ENCODE measurements around the gene SNAPC4.
"Not testable (repeated sequence)": the region's sequence is repeated elsewhere in the genome, so short reads cannot be mapped to it uniquely, and the experiment has no call there.

The SNAPC4 gene

GRCh38 chr9:136433849-136434579 is 34.0 kb upstream of the SNAPC4 start:
- no peak for DNase-seq

GRCh38 chr9:136433043-136433715 is 33.2 kb upstream of the SNAPC4 start:
- DNase-seq = no peak

DNA sequence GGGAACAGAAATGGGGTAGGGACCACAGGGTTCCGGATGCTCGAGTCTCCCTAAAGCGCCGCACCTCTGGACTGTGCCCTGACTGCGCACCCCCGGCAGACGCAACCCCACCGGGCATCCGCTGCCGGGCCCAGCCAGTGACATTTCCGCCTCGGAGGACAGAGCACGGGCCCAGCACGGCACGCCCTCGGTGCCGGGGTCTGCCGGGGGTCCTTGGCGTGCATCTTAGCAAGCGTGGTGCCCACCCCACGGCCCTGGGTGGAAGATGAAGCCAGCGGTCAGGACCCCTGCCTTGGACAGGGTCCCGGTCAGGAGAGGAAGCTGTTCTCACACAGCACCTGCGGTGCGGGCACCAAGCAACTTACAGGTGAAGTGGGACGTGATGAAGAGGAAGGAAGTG is 32.6 kb upstream of the SNAPC4 start:
- no peak for DNase-seq

DNA sequence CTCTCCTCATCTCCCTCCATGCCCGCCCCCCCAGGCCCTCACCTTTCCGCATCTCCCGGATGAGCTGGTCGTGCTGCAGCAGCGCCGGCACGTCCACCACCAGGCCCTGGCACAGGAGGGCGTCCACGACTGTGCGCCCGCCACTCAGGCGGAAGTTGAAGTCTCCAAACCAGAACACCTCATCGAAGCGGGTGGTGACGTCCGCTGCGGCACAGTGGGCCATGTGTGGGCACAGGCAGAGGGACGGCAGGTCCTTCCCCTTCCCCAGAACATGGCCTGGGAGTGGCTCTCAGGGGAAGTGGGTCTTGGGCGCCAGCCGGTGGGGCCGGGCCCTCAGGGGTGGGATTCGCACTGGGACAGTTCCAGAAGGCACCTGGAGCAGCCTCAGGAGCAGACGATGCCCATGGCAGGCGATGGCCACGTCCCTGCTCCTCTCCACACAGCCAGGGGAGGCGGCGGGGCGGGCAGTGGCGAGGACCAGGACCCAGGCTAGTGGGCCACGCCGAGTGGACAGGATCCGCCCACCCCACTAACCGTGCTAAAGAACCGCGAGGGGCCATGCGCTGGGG is 31.9 kb upstream of the SNAPC4 start:
- DNase-seq = no peak

DNA sequence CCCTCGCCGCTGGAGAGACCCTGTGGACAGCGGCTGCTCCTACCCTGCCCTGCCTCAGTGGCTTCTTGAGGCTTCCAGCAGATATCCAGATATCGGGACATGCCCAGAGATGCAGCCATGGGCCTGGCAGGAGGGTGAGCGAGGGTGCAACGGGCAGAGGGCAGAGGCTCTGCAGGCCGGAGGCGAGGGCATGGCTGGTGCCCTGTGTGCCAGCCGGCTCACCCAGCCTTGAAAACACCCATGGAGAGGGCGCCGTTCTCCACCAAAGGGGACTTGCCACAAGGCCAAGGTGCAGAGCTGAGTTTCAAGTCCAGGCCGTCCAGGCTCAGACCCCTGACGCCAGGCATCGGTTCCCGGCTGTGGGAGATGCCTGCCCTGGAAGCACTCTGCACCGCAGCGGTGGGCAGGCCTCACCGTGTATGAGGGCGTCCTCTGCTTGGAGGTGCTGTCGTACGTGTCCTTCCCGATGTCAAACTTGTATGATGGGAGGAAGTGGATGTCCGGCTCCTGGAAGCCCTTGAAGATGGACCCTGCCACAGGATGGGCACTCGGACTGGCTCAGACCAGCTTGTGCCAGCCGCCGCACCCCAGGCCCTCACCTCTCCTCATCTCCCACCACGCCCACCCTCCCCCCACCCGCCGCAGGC is 30.7 kb upstream of the SNAPC4 start:
- no peak for DNase-seq

DNA sequence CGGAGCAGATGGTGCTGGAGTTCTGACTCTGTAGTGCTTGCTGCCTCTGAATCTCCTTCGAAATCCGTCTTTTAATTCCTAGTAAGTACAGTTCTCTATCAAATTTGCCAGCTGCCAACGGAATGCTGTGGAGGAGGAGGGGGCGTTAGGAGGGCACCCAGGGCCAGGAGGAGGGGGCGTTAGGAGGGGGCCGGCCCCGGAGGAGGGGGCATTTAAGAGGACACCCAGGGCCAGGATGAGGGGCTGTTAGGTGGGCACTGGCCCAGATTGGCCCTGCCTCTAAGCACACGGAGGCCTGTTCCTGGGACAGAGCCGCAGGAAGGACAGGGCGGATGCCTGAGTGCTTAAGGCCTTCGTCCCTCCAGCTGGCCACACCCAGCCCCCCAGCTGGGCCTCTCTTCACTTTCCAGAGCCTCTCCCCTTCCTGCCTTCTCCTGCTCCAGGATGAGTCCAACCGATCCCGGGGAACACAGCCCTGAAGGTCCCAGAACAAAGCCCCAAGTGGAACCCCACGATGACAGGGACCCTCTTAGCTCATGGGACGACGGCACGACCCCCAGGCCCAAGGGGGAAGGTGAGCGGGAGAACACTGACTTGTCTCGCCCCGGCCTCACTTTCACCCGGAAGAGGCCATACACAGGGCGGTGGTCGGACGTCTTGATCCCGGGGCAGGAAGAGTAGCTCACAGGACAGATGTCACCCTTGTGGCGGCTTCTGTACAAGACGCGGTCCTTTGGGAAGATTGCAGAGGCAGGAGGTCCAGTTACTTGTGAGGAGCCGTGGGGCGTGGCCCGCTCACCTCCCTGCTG is 29.9 kb upstream of the SNAPC4 start:
- DNase-seq = no peak

DNA sequence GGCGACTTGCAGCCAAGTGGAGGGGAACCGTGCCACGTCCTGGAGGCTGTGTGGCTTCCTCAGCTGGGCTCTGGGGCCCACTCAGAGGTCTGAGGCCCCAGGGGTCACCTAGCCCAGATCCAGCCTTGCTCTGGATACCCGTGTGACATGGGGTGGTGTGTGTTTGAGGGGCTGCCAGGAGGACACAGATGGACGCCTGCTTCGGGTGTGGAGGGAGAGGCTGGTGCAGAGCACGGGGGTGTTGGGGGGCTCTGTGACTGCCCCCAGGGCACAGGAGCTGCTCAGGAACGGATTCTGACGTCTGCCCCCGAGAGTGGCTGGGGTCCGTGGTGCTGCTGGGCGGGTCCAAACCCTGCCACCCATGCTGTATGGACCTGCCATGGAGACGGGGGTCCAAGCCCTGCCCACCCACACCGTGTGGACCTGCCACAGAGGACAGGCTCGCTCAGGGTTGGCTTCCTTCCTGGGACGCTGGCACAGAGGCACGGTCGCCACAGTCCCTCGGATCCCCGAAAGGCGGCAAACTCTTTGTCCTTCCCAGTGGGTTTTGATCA is 29.2 kb upstream of the SNAPC4 start:
- no peak for DNase-seq

DNA sequence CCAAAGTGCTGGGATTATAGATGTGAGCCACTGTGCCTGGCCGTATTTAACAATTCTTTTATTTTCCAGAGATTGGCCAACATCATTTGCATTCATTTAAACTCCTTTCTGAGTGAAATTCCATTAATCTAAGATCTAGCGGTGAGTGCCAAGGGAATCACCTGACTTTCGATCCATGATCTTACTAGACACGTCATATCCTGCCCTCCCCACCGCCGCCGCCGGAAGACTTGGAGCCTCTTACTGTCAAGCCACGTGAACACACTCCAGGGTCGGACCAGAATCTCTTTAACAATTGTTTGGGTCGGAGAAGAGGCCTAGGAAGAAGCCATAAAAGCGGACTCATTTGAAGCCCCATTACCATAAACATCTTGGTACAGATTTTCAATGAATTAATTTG is 26.8 kb upstream of the SNAPC4 start:
- no peak for DNase-seq

- DNase-seq = not testable (repeated sequence)
Measured at GRCh38 chr9:136425367-136425766, 25.4 kb upstream of the SNAPC4 start.

DNA sequence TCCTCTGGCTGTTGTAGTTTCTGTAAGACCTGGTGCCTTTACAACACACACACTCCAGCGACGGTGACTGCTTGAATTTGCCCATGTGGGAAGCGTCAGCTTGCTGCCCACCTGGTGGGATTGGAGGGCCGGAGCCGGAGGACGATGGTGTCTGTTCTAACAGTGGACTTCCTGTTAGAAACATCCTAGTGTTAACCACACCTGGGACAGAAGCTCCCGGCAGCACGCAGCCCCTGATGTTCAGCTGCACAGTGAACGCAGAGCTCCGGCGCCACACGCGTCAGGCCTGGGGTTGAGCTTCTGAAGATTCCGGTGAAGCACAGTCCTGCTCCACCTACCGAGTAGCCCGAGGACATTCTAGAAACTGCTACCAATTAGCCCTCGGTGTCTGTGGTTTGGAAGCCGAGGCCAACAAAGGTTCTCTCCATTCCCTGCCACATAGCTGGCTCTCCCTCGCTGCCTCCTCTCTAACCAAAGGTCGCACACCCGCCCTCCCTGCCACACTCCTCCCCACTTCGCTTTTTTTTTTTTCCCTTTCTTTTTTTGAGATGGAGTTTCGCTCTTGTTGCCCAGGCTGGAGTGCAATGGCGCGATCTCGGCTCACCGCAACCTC is 24.9 kb upstream of the SNAPC4 start:
- no peak for DNase-seq

DNA sequence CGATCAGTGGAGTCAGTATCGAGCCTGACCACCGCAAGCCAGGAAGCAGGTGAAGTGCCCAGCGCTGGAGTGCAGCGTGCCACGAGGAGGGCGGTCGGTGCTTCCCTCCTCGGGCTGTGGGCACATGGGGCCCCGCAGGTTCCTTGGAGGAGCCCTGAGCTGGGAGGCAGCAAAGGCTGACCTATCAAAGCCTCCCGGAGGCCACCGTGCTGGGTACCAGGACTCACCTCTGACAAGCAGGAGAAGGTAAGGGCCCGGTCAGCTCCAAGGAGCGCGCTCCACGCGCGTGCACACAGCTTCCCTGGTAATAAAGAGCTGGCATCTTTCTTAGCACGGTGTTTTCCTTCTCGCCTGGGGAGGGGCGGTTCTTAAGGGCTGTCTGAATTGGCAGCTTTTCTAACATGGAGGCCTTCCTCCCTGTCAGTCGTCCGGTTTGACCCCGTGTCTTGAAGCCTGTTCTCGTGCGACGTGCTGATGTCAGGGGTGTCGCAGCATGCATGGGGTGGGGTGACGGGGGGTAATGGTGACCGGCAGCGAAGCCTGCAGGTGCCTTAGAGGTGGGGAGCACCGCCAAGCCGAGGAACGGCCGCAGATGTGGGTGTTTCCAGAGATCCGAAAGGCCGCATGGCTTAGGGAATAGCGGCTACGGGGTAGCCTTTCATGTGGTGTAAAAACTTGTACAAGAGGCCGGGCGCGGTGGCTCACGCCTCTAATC is 23.6 kb upstream of the SNAPC4 start:
- no peak for DNase-seq

GRCh38 chr9:136422876-136423275 is 22.9 kb upstream of the SNAPC4 start:
- DNase-seq = no peak

DNA sequence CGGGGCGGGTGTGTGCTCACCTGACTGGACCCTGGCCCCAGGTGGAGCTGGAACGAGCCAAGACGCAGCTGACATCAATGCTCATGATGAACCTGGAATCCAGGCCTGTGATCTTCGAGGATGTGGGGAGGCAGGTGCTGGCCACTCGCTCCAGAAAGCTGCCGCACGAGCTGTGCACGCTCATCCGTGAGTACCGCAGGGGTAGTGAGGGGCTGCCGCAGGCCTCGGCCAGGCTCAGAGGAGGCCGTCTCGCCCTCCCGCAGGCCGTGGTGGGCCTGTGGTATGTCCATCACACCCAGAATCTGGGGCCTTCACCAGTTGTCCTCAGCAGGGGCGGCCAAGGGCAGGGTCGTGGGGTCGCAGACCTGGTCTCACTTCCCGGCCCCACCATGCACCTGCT is 21.8 kb upstream of the SNAPC4 start:
- no peak for DNase-seq

- DNase-seq = no peak
Measured at GRCh38 chr9:136419092-136419420, 19.1 kb upstream of the SNAPC4 start.

DNA sequence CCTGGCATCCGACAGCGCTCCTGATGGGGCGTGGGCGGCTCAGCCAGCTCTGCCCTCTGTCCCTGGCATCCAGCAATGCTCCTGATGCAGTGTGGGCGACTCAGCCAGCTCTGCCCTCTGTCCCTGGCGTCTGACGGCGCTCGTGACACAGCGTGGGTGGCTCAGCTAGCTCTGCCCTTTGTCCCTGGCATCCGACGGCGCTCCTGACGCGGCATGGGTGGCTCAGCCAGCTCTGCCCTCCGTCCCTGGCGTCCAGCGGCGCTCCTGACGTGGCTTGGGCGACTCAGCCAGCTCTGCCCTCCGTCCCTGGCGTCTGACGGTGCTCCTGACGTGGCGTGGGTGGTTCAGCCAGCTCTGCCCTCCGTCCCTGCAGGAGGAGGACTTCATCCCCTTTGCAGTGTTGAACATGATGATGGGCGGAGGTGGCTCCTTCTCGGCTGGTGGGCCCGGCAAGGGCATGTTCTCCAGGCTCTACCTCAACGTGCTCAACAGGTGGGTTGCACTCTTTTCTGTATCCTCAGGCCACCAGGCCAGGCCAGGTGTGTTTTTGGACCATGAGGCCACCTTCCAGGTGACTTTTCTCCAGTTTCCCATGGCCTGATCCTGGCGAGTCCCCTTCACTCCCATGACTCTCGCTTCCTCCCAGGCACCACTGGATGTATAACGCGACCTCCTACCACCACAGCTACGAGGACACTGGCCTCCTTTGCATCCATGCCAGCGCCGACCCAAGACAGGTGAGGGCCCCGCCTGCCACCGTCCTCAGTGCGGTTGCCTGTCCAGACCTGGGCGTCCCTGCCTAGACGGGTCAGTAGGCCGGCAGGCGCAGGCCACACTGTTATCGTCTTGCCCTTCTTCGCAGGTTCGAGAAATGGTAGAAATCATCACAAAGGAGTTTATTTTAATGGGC is 18.5 kb upstream of the SNAPC4 start:
- no peak for DNase-seq

DNA sequence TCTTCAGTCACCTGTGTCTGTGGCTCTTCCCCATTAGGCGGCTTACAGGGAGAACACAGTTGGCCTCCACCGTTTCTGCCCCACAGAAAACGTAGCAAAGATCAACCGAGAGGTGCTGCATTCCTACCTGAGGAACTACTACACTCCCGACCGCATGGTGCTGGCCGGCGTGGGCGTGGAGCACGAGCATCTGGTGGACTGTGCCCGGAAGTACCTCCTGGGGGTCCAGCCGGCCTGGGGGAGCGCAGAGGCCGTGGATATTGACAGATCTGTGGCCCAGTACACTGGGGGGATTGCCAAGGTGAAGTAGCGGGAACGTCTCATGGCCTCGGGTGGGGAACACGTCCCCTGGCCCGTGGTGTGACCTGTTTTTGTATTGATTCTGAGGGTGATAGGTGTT is 16.9 kb upstream of the SNAPC4 start:
- no peak for DNase-seq

DNA sequence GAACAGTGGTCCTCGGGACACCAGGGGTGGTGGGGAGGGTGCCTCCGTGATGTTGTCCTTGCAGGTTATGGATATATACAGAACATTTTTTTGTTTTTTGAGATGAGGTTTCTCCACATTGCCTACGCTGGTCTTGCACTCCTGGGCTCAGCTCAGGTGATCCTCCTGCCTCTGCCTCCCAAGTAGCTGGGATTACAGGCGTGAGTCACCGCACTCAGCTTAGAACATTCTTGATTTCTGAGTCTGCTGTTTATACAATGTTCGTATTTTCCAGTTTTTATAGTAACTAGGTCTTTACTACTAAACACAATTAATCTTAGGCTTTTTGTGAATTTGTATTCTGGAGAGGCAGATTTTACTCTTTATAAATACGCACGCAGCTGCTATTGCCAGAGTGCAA is 16.5 kb upstream of the SNAPC4 start:
- no peak for DNase-seq

- DNase-seq = no peak
Measured at GRCh38 chr9:136412962-136413361, 13.0 kb upstream of the SNAPC4 start.

DNA sequence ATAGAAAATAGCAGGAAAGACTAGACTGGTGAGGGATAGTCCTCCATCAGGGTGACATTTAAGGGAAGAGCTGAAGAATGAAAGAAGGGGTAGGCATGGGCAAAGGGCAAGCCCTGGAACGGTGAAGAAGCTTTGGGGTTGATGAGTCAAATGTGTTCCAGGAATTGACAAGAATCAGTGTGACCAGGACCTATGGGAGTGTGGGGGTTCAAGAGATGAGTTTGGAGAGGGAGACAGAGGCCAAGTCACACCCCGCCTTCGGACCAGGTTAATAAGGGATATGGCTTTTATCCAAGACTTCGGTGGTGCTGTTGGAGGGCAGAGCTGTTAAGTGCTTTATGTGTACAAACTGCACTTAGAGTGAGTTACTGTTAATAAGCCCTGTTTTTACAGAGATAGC is 11.4 kb upstream of the SNAPC4 start:
- no peak for DNase-seq

DNA sequence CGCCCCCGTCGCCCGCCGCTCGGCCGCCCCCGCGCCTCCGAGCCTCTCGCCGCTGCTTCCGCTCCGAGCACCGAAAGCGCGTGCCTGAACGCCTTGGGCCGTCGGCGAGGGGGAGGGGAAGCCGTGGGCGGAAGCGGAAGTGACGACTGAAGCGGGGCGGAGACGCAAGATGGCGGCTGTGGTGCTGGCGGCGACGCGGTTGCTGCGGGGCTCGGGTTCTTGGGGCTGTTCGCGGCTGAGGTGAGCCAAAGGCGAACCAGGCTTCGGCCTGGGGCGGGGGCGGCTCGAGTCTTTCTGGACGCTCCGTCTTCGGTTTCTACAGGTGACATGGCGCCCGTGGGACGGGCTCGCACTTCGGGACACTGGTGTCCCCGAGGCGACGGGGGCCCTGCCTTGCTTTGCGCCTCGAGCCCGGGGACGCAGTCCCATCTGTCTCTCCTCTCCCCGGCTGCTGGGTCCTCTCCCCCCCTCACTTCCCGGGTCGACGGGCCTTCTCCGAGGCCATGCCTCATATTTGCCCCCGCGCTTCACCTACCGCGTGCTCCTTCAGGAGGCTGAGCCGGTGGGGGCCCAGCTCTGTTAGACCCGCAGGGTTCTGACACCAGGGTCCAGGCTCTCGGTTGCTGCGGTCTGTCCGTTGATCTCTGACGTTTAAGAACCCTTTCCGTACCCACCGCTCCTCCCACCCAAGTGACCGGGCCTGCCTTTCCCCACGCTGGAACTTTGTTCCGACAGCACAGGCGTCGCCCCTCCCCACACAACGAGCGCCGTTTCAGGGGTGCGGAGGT is 10.7 kb upstream of the SNAPC4 start, which contains the start of the genes ENTR1 and PMPCA:
Gene ENTR1 (minus strand): TSS at position 115 of the 788 bp plus-strand sequence. CDS start 217 bp downstream, outside the sequence.
Gene PMPCA (plus strand): TSS at position 159 of the 788 bp plus-strand sequence. CDS start 11 bp downstream, at position 170.
- peak; percentile 94 for DNase-seq

Data from inflammatory macrophage treated with lipopolysaccharide for 4 hours (primary cell).